CD1c-positive myeloid dendritic cell (primary cell): ENCODE measurements around the gene CDHR2.

ENCODE experiments used
- DNase-seq: peaks from one replicate; pipeline ENCODE4 v3.0.0-alpha.2; 2016; ENCODE audit errors: extremely low spot score

CDHR2 gene

GRCh38 chr5:176548967-176549444 lies at the start of gene CDHR2:
CDHR2 (plus strand) TSS chr5:176549342; CDS start chr5:176565353, 16,011 bp downstream.
- no peak for DNase-seq

GRCh38 chr5:176500511-176500910 lies 48.6 kb upstream of the CDHR2 start:
- DNase-seq: no peak

- DNase-seq: no peak
Observed at GRCh38 chr5:176501333-176501732, 47.8 kb upstream of the CDHR2 start.

GRCh38 chr5:176503496-176503895 lies 45.6 kb upstream of the CDHR2 start:
- no peak for DNase-seq

- DNase-seq: no peak
Observed at GRCh38 chr5:176507911-176508310, 41.2 kb upstream of the CDHR2 start.

GRCh38 chr5:176508603-176509002 lies 40.5 kb upstream of the CDHR2 start:
- DNase-seq: no peak

GRCh38 chr5:176513788-176514187 lies 35.4 kb upstream of the CDHR2 start:
- no peak for DNase-seq

- DNase-seq: no peak
Observed at GRCh38 chr5:176514244-176514950, 34.7 kb upstream of the CDHR2 start.

GRCh38 chr5:176515396-176515795 lies 33.7 kb upstream of the CDHR2 start:
- DNase-seq: no peak

- DNase-seq: no peak
Observed at GRCh38 chr5:176517053-176517661, 32.0 kb upstream of the CDHR2 start.

- no peak for DNase-seq
Observed at GRCh38 chr5:176519810-176520720, 29.1 kb upstream of the CDHR2 start.

GRCh38 chr5:176521286-176521685 lies 27.9 kb upstream of the CDHR2 start:
- DNase-seq: no peak

- DNase-seq: no peak
Observed at GRCh38 chr5:176521699-176522263, 27.4 kb upstream of the CDHR2 start.

- DNase-seq: no peak
Observed at GRCh38 chr5:176524138-176524537, 25.0 kb upstream of the CDHR2 start.

GRCh38 chr5:176524987-176525386 lies 24.2 kb upstream of the CDHR2 start:
- no peak for DNase-seq

- DNase-seq: no peak
Observed at GRCh38 chr5:176525677-176526076, 23.5 kb upstream of the CDHR2 start.

GRCh38 chr5:176526462-176526861 lies 22.7 kb upstream of the CDHR2 start:
- DNase-seq: no peak

GRCh38 chr5:176527246-176528222 lies 21.6 kb upstream of the CDHR2 start:
- no peak for DNase-seq

- no peak for DNase-seq
Observed at GRCh38 chr5:176528301-176528700, 20.8 kb upstream of the CDHR2 start.

- DNase-seq: no peak
Observed at GRCh38 chr5:176528761-176529115, 20.4 kb upstream of the CDHR2 start.
